OCI-M2 (cell line): ENCODE measurements around the gene AZGP1.
A peak's percentile ranks its signal among the peaks of the same experiment; 100 is the strongest.
"Not testable (repeated sequence)": the region's sequence is repeated elsewhere in the genome, so short reads cannot be mapped to it uniquely, and the experiment has no call there.

Experiments used
- DNase-seq: peaks from one replicate; lab custom pipeline; 2025; ENCODE audit not compliant: unreplicated experiment; lab: John Stamatoyannopoulos, UW

Gene AZGP1

DNA sequence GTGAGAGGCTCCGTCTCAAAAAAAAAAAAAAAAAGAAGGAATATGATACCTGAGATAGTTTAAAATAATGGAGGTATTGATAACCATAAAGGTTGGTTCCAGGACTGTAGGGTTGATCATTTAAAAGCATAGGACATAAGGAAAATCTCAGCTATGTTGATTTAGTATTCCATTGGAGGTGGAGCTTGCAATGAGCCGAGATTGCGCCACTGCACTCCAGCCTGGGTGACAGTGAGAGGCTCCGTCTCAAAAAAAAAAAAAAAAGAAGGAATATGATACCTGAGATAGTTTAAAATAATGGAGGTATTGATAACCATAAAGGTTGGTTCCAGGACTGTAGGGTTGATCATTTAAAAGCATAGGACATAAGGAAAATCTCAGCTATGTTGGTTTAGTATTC, 23.2 kb downstream of the AZGP1 start:
- not testable (repeated sequence) for DNase-seq

DNA sequence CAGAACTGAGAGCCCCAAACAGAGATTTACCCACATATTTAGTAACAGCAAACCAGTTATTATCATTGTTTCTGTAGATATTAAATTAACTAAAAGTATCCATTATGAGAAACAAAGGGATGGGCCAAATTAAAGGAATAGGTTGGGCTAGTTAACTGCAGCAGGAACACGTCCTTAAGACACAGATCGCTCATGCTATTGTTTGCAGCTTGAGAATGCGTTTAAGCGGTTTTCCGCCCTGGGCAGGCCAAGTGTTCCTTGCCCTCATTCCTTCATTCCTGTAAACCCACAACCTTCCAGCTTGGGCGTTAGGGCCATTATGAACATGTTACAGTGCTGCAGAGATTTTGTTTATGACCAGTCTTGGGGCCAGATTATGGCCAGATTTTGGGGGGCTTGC, 25.0 kb downstream of the AZGP1 start:
- not testable (repeated sequence) for DNase-seq

GRCh38 chr7:99949645-99950228, 26.1 kb downstream of the AZGP1 start:
- no peak for DNase-seq

- DNase-seq: no peak
Measured at GRCh38 chr7:99947608-99948007, 28.2 kb downstream of the AZGP1 start.

DNA sequence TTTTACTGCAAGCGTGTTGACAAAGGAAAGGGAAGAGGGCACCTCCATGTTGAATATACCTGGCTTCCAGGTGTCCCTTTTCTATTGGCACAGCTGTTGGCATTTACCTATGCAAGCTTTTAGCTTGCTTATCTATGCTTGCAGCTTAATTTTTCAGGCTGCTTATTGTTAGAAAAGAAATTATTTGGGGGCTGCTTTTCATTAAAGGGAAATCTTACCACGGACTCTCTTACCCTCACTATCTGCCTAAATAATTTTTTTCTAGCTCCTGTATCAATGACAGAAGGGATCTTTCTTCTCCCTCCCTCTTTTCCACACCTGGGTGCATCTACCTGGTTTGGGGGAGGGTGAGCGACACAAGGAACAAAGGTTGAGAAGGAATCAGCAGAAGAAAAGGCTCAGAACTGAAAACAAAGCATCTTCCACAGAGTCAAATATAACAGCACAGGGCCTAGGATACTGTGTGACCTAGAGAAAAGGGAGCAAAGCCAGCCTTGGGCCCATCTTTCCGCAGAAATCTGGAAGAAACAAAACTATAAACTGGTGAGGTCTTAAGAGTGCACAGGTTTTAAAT, 31.2 kb downstream of the AZGP1 start:
- DNase-seq: no peak

DNA sequence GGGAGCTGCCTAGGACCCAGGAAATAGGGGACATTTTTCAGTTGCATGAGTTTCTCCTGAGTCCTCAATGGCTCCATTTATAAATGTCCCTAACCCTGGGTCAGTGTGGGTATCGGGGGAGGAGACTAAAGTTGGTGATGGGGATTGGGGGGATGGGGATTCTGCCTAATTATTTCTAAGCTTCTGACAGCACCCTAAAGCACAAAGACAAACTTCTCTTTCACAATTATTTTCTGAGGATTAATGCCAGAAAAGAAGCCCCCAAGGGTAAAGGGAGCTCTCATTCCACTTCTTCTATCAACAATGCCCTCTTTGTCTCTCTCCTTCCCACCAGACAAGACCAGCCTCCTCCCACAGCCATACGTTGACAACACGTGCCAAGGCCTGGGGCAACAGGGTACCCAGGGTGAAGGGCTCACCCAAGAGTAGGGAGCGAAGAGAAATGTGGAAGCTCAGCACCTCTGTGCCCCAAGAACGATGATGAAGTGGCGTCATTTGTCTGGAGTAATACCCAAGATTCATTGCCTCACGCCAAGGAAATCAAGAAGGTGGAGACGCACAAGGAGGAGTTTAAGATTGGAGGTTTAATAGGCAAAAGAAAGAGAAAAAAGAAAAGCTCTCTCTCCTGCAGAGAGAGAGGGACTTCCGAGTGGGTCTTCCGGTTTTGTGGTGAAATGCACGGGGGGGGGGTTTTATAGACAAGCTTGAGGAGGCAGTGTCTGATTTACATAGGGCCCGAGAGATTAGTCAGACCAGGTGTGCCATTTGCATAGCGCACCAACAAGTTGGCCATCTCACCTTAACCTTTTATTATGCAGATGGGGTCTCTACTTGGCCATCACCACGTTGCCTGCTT, 32.0 kb downstream of the AZGP1 start:
- DNase-seq: no peak

DNA sequence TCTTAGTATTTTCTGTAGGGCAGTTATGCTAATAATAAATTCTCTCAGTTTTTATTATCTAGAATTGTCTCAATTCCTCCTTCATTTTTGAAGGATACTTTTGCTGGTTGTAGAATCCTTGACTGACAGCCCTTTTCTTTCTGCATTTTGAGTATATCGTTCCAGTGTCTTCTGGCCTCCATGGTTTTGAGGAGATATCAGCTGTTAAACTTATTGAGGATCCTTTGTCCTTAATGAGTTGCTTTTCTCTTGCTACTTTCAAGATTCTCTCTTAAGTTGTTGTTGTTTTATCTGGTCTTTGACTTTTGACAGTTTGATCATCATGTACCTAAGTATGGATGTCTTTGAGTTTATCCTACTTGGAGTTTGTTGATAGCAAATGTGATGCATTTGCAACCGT, 37.5 kb downstream of the AZGP1 start:
- DNase-seq: no peak

GRCh38 chr7:99935009-99935408, 40.8 kb downstream of the AZGP1 start:
- DNase-seq: not testable (repeated sequence)

- no peak for DNase-seq
Measured at GRCh38 chr7:99930376-99930775, 45.5 kb downstream of the AZGP1 start.

DNA sequence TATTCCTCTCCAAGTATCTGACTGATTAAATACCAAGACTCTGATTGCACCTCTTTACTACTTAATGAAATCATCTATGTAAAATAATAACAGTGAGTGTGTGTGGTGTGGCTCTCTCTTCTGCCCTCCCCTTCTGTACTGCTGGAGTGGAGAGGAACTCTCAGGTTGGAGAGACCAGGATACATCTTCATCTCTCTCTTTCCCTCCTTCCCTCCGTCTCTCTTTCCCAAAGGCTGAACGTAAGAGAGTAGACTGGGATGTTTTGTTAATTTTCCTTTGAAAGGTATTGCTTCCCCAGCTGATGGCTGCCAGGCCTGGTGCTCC, 46.1 kb downstream of the AZGP1 start:
- DNase-seq: no peak

DNA sequence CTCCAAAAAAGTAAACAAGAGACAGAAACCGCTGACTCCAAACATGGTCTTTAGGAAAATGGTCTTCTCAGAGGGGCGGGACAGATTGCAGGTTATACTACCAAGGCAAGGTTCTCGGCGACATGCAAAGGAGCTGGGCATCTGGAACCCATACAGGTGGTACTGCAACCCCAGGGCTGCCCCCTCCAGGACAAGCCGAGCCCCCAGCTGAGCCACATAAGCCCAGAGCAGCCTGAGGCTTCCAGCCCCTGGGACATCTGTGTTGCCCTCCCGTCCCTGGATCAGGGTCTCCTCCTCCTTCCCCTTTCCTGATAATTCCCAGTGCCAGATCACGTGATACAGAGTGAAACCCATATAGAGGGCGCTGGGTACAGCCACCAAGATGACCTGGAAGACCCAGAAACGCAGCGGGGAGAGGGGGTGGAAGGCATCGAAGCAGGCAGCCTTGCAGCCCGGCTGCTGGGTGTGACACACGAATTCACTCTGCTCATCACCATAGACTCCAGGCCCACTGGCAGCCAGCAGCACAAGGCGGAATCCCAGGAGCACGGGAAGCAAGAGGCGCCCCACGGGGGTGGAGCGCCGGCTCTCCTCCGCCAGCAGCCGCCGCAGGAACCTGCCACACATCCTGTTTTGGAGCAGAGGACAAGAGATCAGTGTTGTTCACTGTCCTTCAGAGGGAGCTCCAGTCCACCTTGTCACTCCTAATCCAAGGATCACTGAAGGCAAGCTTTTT, 46.7 kb downstream of the AZGP1 start, which contains the start of gene GJC3:
GJC3 (minus strand) TSS at position 627 of the 736 bp plus-strand sequence; CDS start at position 627, 0 bp downstream.
- DNase-seq: no peak

DNA sequence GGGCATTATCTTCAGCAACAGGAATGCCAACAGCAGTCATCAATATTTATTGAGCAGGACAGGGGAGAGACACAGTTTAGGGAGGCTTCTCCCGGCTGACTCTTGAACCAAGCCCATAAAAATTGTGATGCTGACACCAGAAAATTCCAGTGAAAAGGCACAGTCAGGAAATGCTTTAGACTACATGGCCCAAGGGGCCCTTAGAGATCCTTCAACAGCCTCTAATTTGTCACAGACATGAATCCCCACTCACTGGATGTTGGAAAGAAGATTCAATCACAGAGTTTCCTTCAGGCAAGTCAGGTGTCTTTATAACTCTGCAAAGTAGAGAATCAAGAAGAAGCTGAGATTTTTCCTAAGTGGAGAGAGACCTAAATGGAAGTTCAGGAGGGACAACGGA, 47.6 kb downstream of the AZGP1 start:
- no peak for DNase-seq

DNA sequence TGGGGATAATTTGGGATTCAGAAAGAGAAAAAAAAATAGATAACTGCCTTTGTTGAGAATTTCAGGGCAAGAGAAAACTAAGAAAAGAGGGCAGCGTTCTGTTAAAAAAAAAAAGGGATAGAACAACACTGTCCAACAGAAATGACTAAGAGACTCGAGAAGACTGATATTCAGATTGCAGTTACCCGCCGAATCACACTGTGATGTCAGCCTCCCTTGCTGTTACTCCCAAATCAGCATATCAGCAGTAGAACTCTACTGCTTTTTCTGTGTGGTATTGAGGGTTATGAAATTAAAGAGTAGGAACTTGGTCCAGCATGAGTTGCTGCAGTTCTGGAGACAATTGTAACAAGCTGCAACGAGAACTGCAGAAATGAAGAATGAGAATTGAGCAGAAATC, 48.3 kb downstream of the AZGP1 start:
- no peak for DNase-seq

GRCh38 chr7:99926321-99926720, 49.5 kb downstream of the AZGP1 start:
- no peak for DNase-seq

DNA sequence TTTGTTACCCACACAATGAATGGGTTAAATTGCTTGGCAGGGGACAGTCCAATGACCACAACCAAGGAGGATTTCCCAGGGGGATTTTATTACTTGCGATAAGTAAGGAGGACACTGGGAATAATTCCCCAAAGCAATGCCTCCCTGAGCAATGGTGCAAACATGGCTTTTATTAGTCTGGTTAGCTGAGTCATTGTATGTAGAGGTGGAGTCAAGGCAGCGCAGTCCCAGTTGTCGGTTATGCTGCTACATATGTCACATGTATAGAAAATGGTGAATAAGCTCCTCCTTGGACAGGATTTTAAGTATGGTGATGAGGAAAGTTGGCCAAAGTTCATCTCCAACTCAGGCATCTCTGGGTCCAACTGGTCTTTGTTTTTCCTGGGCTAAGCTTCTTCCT, 52.6 kb downstream of the AZGP1 start:
- no peak for DNase-seq

DNA sequence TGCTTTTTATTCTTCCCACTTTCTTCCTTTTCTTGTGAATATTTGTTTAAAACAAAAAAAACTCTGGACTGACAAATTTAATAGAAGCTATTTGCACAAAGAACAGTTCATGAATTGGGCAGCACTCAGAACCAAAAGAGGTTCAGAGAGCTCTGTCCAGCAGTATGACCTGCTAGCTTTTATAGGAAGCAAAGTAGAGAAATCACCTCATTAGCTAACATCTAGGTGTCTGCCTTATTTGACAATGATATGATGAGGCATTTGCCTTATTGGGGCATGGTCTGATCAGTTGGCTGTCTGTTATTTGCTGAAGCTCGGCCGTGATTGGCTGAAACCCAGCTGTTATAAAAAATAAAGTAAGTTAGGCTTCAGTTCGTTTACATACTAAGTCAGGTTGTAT, 55.7 kb downstream of the AZGP1 start:
- no peak for DNase-seq

- DNase-seq: no peak
Measured at GRCh38 chr7:99919814-99920112, 56.1 kb downstream of the AZGP1 start.

GRCh38 chr7:99918959-99919813, 56.6 kb downstream of the AZGP1 start, which contains the start of gene TRIM4:
TRIM4 (minus strand) TSS chr7:99919530; CDS start chr7:99919401, 129 bp downstream.
- DNase-seq: peak; percentile 27
